Activated CD8-positive, alpha-beta memory T cell treated with anti-CD3 and anti-CD28 coated beads for 4 hours (primary cell): Measurements from ENCODE around the gene CCDC78.
"Not testable (repeated sequence)": the region's sequence is repeated elsewhere in the genome, so short reads cannot be mapped to it uniquely, and the experiment has no call there.

Experiments used
- DNase-seq, 2 donors: peaks; one replicate each; pipeline ENCODE4 v3.0.0-alpha.2; 2020; ENCODE audit warnings: low read depth in 2 of 2

Gene CCDC78

DNA sequence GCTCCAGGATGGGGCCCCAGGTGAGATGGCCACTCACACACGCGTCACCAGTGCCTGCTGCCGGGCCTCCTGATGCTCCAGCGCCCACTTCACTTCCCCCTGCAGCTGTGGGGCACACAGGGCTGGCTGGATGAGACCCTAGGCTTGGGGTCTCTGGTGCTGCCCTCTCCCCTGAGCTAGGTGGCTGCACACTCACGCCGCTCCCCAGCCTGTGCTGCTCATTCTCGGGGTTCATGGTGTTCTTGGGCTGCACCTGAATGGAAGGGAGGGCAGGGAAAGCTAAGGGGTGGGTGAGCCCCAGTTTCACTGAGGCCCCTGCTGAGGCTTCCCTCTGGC is 1.2 kb downstream of the CCDC78 start:
- DNase-seq, result no peak

DNA sequence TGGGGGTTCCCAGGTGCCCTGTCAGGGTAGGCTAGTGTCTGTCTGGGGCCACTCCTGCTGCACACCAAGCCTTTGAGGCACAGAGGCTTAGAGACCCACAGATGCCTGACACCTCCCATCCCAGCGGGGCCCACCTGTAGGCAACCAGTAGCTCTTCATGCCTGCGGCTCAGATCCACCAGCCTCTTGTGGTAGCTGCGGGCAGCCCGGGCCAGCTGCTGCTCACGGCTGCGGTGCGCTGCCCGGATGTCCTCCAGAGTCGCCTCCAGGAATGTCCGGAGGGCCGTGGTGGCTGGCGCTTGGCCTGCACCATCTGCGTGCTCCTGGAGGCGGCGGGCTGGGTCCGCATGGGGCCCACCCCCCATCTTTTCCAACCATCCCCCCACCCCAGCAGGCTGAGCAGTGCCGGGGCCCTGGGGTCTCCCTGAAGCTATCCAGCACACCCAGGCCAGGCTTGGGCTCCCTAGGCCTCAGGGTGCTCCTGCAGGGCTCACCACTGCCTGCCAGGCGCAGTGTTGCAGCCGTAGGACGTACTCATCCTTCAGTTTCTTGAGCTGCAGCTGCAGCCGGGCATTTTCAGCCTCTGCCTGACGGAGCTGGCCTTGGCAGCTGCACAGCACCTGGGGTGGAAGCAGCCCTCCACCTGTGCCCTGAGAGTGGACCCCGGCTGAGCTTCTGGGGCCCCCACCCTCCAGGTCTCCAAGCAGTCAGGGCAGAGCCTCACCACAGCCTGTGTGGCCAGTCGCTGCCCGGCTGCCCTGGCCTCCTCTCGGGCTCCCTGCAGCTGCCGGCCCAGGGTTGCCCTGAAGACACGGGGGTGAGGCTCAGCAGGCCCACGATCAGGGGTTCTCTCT is 1.8 kb downstream of the CCDC78 start:
- DNase-seq, result no peak

- no peak for DNase-seq
Observed at GRCh38 chr16:723695-724094, 2.5 kb downstream of the CCDC78 start.

DNA sequence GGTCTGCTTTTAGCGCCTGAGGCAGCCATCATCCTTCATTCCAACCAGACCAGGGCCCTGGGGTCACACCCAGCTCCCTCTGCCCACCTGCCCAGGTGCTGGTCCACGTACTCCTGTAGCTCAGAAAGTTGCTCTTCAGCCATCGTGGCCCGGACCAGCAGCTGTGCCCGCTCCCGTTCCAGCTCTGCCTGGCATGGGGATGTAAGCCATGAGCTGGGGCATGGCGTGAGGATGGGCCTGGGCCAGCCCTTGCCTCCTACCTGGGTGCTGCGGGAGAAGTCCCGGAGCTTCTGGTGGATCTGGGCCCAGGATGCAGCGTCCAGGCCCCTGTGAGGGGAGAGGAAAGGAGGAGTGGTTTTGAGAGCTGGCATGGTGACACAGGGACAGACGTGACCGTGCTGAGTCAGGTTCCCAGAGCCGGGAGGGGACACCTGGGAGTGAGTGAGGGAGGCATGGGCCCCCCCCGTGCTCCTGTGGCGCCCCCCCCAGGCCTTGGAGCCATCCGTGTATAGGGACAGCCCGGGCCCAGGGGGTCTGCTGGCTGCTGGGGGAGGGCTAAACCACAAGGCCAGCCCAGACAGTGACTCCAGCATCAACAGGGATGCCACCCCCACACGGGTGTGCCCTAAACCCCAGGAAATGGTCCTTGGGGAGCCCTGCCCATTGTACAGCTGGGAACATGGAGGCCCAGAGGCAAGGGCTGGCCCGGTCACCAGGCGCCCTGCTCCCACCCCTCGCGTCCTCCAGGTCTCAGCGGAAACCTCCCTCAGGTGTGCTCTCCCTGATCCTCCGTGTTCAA is 3.2 kb downstream of the CCDC78 start:
- DNase-seq, result no peak

GRCh38 chr16:721765-722540 is 4.3 kb downstream of the CCDC78 start:
- no peak for DNase-seq

- peak; percentile 46 to 48 for DNase-seq
Observed at GRCh38 chr16:720990-721764, 5.1 kb downstream of the CCDC78 start, which contains the start of gene ANTKMT. Gene ANTKMT (plus strand): TSS chr16:721146. CDS start chr16:721275, 129 bp downstream.

DNA sequence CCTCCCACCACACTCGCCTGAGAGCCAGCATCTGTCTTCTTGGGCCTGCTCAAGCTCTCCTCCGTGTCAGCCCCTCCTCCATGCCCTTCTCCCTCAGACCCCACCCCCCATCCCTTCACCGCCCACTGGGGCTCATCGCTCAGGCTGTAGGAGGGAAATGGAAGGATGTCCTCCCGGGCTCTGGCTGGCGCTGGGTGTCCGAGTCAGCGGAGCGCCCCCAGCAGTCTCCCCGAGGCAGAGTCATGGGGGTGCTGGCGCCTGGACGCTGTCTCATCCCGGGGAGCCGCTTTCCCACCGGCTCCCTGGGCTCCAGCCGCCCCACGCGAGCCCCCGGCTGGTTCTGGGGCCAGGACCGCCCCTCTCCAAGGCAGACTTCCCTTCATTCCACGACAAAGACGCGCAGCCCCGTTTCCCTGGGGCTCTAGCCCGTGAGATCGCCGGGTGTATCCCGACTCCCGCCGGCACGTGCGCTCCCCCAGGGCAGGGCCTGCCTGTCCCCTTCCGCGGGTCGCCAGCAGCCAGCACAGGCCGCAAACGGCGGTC is 5.7 kb downstream of the CCDC78 start:
- DNase-seq, result no peak

- no peak for DNase-seq
Observed at GRCh38 chr16:719815-720446, 6.3 kb downstream of the CCDC78 start.

- no peak for DNase-seq
Observed at GRCh38 chr16:718922-719321, 7.3 kb downstream of the CCDC78 start.

DNA sequence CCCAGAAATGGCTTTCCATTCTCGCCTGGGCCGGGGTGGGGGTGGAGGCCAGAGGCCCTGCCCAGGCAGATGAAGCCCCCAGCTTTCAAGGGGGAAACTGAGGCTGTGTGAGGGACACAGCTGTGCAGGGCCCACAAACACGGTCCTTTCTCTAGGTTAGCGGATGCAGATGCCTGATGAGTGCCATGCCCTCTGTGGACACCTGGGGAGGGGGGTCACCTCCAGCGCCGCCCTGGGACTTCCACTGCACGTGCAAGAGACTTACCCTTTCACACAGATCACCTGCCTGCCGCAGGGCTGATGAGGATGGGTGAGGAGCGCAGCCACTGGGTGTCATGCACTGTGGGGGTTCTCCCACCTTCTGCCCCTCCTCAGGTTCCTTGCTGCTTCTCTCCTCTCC is 7.9 kb downstream of the CCDC78 start:
- no peak for DNase-seq

GRCh38 chr16:717450-718245 is 8.6 kb downstream of the CCDC78 start:
- DNase-seq, result no peak

GRCh38 chr16:716768-717325 is 9.4 kb downstream of the CCDC78 start:
- DNase-seq, result no peak

- no peak for DNase-seq
Observed at GRCh38 chr16:716200-716568, 10.1 kb downstream of the CCDC78 start.

DNA sequence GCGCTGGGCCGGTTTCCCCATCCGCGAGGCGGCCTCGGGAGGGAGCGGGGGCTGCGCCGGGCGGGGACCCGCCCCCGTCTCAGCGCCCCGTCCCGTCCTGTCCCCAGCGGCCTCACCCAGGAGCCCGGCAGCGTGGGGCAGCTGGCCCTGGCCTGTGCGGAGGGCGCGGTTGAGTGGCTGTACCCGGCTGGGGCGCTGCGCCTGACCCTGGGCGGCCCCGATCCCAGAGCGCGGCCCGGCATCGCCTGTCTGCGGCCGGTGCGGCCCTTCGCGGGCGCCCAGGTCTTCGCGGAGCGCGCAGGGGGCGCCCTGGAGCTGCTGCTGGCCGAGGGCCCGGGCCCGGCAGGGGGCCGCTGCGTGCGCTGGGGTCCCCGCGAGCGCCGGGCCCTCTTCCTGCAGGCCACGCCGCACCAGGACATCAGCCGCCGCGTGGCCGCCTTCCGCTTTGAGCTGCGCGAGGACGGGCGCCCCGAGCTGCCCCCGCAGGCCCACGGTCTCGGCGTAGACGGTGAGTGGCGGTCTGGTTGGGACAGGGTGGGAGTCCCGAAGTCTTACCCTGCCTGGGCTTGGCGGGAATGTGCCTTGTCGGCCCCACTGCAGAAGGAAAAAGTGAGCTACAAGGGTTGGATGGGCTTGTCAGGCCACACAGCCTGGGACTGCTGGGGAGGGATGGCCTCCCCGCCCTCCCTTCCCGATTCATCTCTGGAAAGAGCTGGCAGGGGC is 10.6 kb downstream of the CCDC78 start:
- no peak for DNase-seq

DNA sequence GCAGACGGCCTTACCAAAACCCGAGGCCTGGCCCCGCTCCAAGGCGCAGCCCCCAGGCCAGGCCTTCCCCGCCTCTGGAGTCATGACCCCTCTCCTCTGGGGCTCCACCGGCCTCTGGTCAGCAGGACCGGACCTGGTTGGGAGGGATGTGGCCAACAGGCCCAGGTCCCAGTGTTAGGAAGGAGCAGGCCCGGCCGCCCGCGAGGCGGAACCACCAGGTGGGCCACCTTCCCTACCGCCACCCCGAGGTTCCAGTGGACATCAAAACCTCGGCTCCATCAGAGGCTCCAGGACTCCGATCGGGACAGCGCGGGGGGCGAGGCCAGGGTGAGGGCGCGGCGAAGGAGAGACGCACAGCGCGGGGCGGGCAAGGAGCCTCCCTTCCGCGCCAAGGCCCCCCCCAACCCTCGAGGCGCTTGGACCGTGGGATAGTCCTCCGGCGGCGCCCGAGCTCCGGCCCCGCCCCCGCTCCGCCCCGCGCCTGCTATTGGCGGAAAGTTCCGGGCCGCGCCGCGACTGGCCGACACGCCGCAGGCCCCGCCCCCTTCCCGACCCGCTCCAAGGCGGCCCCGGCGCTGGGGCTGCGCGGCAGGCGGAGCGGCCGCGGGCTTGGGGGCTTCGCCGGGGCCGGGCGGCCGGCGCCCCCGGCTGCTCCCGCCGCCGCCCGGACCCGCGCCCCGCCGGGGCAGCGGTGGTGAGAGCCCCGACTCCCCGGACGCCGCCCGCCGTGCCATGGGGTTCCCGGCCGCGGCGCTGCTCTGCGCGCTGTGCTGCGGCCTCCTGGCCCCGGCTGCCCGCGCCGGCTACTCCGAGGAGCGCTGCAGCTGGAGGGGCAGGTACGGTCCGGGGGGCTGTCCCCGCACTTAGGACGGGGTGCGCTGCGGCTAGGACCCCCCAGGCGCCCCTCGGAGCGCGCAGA is 11.4 kb downstream of the CCDC78 start, which contains the start of gene METRN:
METRN (plus strand) TSS at position 561 of the 919 bp plus-strand sequence; CDS start at position 733, 172 bp downstream.
- DNase-seq, result peak; percentile 71 to 78

GRCh38 chr16:714079-714478 is 12.2 kb downstream of the CCDC78 start:
- DNase-seq, result no peak

DNA sequence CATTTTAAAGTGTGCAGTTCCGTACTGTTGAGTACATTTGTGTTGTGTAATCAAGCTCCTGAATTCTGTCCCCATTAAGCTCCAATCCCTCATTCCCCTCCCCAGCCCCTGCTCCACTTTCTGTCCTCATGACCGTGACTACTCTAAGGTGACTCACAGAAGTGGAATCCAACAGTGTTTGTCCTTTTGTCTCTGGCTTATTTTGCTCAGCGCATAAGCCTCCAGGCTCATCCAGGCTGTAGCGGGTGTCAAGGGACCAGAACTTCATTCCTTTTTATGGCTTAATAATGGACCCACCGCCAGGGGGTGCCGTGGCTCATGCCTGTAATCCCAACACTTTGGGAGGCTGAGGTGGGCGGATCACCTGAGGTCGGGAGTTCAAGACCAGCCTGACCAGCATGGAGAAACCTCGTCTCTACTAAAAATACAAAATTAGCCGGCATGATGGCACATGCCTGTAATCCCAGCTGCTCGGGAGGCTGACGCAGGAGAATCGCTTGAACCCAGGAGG is 13.4 kb downstream of the CCDC78 start:
- DNase-seq, result not testable (repeated sequence)
